K562 (cell line): ENCODE measurements around the gene NAT14. TPM values are rescaled to one million over a fixed set of nuclear protein-coding genes. Genes with fewer than 3 reads are reported as not detected.

ENCODE experiments used
- ARNT ChIP-seq, 2 experiments: fragments of 450-650 bp; IDR thresholded peaks; 2 replicates each; pipeline ENCODE4 v1.6.1; 2016; ENCODE audit warnings: mild to moderate bottlenecking in 1 of 2
- BCOR ChIP-seq: fragments of 450-650 bp; IDR thresholded peaks from 2 replicates; pipeline ENCODE4 v1.6.1; 2016
- CAMTA2 ChIP-seq: fragments of 250-450 bp; sonication (Bioruptor Pico); conservative IDR thresholded peaks from 2 replicates; pipeline ENCODE4 v1.5.1; 2022
- CBX2 ChIP-seq: fragments of 200-600 bp; sonication (generic); IDR thresholded peaks from one replicate; pipeline ENCODE4 v1.6.1; 2012; ENCODE audit warnings: mild to moderate bottlenecking, low read length, inconsistent platforms; ENCODE audit not compliant: insufficient read depth, poor library complexity, severe bottlenecking
- E2F3 ChIP-seq: fragments of 250-450 bp; sonication (Bioruptor Pico); IDR thresholded peaks from 2 replicates; pipeline ENCODE4 v1.4.0; 2020; ENCODE audit warnings: mild to moderate bottlenecking
- FOS ChIP-seq: IDR thresholded peaks from 3 replicates; pipeline ENCODE4 v1.6.1; 2011; ENCODE audit not compliant: insufficient read length; ENCODE audit errors: extremely low read depth
- IRF1 ChIP-seq: sonication (generic); formaldehyde crosslinking; IDR thresholded peaks from 2 replicates; pipeline ENCODE4 v1.8.0; 2022; ENCODE audit warnings: missing genetic modification reagents, mild to moderate bottlenecking, borderline replicate concordance
- MECOM ChIP-seq: fragments of 250-450 bp; sonication (Bioruptor Pico); IDR thresholded peaks from 2 replicates; pipeline ENCODE4 v1.8.0; 2022; ENCODE audit warnings: inconsistent platforms
- MYC ChIP-seq, 2 experiments: fragments of 250-450 bp in 1 of 2; sonication (Bioruptor Pico) in 1 of 2; IDR thresholded peaks; 2 replicates each; pipeline versions ENCODE4 v1.5.1 to v1.6.1; 2012 to 2021; ENCODE audit warnings: low read depth in 2 of 2, borderline replicate concordance in 1 of 2, improper control_type of control experiment in 1 of 2, low read length in 1 of 2, mild to moderate bottlenecking in 1 of 2, moderate library complexity in 1 of 2
- REST ChIP-seq, 2 experiments: fragments of 450-650 bp; formaldehyde crosslinking in 1 of 2; IDR thresholded peaks; 2 replicates each; pipeline versions ENCODE4 v1.4.0 to v1.6.1; 2014 to 2020; ENCODE audit warnings: mild to moderate bottlenecking in 2 of 2, borderline replicate concordance in 1 of 2, low read depth in 1 of 2
- SAP30 ChIP-seq: fragments of 200-600 bp; sonication (generic); IDR thresholded peaks from 2 replicates; pipeline ENCODE4 v1.6.1; 2012; ENCODE audit warnings: borderline replicate concordance, low read depth, mild to moderate bottlenecking, moderate library complexity, low read length, control low read depth, inconsistent platforms; ENCODE audit not compliant: insufficient read depth, poor library complexity, severe bottlenecking
- SMARCC2 ChIP-seq: fragments of 450-650 bp; IDR thresholded peaks from 2 replicates; pipeline ENCODE4 v1.6.1; 2017; ENCODE audit warnings: antibody characterized with exemption, moderate library complexity, mild to moderate bottlenecking, low read depth
- TAF9B ChIP-seq: fragments of 450-650 bp; IDR thresholded peaks from 2 replicates; pipeline ENCODE4 v1.6.1; 2018; ENCODE audit warnings: mild to moderate bottlenecking; ENCODE audit not compliant: partially characterized antibody
- TBP ChIP-seq: optimal IDR thresholded peaks from 2 replicates; pipeline ENCODE3; 2011; ENCODE audit warnings: low read depth, low read length, improper control_type of control experiment
- TCF7L2 ChIP-seq: fragments of 150-350 bp; IDR thresholded peaks from 2 replicates; pipeline ENCODE4 v1.6.1; 2016; ENCODE audit warnings: low read depth, mild to moderate bottlenecking, low read length, moderate library complexity
- TRIM24 ChIP-seq, 2 experiments: fragments of 450-650 bp; IDR thresholded peaks; 2 replicates each; pipeline ENCODE4 v1.6.1; 2016
- ZBTB2 ChIP-seq: fragments of 450-650 bp; IDR thresholded peaks from 2 replicates; pipeline ENCODE4 v1.6.1; 2016; ENCODE audit warnings: antibody characterized with exemption
- polyA plus RNA-seq, 8 experiments: library from polyadenylated mRNA; depleted of rRNA in 4 of 8; stranded (reverse) in 5 of 8; unstranded in 3 of 8; fragments of >200 nt; fragmentation: Nextera tagmentation in 2 of 8; fragmentation: Illumina TruSeq in 1 of 8; extraction: Ambion mirVana in 2 of 8; extraction: Trizol in 1 of 8; gene quantifications; 2 replicates each; pipeline versions ENCODE4 v1.2.1 to v1.2.3, GENCODE V29; 2011 to 2014; ENCODE audit warnings: inconsistent platforms in 1 of 8, missing spikeins in 1 of 8
- total RNA-seq, 7 experiments: library from RNA; depleted of rRNA in 6 of 7; stranded (reverse); fragments of >200 nt in 6 of 7; fragmentation: Illumina TruSeq in 2 of 7; extraction: Trizol in 2 of 7; gene quantifications; 2 replicates each; pipeline versions ENCODE4 v1.2.1 to v1.2.3, GENCODE V29; 2011 to 2021; ENCODE audit warnings: low replicate concordance in 1 of 7

Gene NAT14
- total and polyA plus RNA-seq, 9 of the 15 experiments (the other 6 are each of a cell fraction or from before 2014, with no cell fraction given), result 2.4 to 77.0 (median 26.7) TPM

GRCh38 chr19:55467236-55468053 is 17.5 kb upstream of the NAT14 start (continued):
- TF ChIP-seq REST (IDR thresholded peaks at IDR 0.05; ENCODE audit: borderline replicate concordance), result peak; percentile 82
- TF ChIP-seq REST (CRISPR knock-in tag; IDR thresholded peaks at IDR 0.05; ENCODE audit: low read depth), result no peak
- peak; percentile 83 for TF ChIP-seq TBP
- no peak for TF ChIP-seq TAF9B
- TF ChIP-seq E2F3 (CRISPR knock-in tag), result no peak
- TF ChIP-seq FOS, result no peak
- no peak for TF ChIP-seq IRF1 (CRISPR knock-in tag)
- no peak for TF ChIP-seq SAP30
- TF ChIP-seq MECOM (CRISPR knock-in tag), result peak; percentile 100
- TF ChIP-seq CAMTA2 (CRISPR knock-in tag), result no peak
- no peak for TF ChIP-seq CBX2
- peak; percentile 77 for TF ChIP-seq ZBTB2
- TF ChIP-seq TCF7L2, result no peak
- TF ChIP-seq TRIM24 (IDR thresholded peaks at IDR 0.05), result peak; percentile 96 to 97
- TF ChIP-seq BCOR, result peak; percentile 3; the same call in 1 of the 2 replicates
- peak in 1 of 2 experiments; percentile 96 for TF ChIP-seq ARNT (IDR thresholded peaks at IDR 0.05)
- peak; percentile 84; the same call in 1 of the 2 replicates for TF ChIP-seq SMARCC2
- peak; percentile 79 for TF ChIP-seq MYC (IDR thresholded peaks at IDR 0.05; ENCODE audit: low read depth, low read length)
- no peak for TF ChIP-seq MYC (CRISPR knock-in tag; IDR thresholded peaks at IDR 0.05; ENCODE audit: borderline replicate concordance, low read depth)
